AG09309 (cell line): Measurements from ENCODE around the gene ABCB10.

Source experiments
- DNase-seq: peaks from one replicate; pipeline ENCODE4 v3.0.0-alpha.2; 2010; ENCODE audit warnings: low read depth
- H3K4me3 ChIP-seq: 2 replicates; pipeline ENCODE4 v1.5.1; 2011; ENCODE audit warnings: mild to moderate bottlenecking, low read depth, low read length, moderate library complexity; ENCODE audit not compliant: control insufficient read depth
- TF ChIP-seq, protein P1 (sequence below): IDR thresholded peaks from 2 replicates; pipeline ENCODE4 v1.5.1; 2011; ENCODE audit warnings: mild to moderate bottlenecking, low read depth, low read length, inconsistent platforms; ENCODE audit not compliant: insufficient read depth, control insufficient read depth; ENCODE audit errors: missing control alignments

ABCB10 gene

DNA sequence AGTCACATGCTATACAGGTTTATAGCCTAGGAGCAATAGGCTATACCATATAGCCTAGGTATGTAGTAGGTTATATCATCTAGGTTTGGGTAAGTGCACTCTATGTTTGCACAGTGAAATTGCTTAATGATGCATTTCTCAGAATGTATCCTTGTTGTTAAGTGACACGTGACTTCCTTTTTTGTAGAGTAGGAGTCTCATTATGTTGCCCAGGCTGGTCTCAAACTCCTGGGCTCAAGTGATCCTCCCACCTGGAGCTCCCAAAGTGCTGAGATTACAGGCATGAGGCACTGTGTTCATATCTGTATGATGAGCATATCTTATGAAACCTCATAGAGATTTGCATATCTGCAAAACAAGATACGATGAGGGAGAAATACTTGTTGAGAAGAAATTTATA is 13.8 kb upstream of the ABCB10 start:
- no peak overlapping the region for H3K4me3 ChIP-seq
- no peak for DNase-seq
- TF ChIP-seq, protein P1, sequence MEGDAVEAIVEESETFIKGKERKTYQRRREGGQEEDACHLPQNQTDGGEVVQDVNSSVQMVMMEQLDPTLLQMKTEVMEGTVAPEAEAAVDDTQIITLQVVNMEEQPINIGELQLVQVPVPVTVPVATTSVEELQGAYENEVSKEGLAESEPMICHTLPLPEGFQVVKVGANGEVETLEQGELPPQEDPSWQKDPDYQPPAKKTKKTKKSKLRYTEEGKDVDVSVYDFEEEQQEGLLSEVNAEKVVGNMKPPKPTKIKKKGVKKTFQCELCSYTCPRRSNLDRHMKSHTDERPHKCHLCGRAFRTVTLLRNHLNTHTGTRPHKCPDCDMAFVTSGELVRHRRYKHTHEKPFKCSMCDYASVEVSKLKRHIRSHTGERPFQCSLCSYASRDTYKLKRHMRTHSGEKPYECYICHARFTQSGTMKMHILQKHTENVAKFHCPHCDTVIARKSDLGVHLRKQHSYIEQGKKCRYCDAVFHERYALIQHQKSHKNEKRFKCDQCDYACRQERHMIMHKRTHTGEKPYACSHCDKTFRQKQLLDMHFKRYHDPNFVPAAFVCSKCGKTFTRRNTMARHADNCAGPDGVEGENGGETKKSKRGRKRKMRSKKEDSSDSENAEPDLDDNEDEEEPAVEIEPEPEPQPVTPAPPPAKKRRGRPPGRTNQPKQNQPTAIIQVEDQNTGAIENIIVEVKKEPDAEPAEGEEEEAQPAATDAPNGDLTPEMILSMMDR = no peak

DNA sequence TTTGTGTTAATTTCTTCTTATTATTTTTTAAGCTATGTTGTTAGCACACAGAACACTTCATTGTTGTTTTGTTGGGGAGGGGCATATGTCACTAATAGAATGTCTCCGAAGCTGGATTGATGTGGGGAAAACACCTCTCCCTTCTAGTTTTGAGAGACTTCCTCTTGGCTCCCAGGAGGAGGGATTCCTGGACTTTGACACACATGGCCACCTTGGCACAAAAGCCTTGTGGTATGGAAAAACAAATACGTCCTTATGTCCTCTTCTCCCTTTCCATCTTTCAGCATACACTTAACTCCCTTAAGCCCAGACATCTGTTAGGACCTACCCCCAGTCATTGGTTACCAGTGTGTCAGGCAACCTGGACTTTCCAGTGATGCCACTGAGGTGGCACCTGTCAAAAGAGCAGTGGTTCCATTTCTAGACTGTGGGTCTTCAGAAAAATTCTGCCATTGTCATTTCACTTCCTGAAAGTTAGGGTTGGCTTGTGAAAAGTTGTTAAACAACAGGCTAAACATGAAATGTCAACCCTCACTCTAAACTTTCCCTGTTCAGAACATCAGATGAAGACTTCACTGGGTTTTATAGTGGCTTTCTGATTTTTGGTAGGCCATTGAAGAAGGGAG is 12.5 kb upstream of the ABCB10 start:
- TF ChIP-seq, protein P1 = no peak
- no peak for DNase-seq
- no peak overlapping the region for H3K4me3 ChIP-seq

DNA sequence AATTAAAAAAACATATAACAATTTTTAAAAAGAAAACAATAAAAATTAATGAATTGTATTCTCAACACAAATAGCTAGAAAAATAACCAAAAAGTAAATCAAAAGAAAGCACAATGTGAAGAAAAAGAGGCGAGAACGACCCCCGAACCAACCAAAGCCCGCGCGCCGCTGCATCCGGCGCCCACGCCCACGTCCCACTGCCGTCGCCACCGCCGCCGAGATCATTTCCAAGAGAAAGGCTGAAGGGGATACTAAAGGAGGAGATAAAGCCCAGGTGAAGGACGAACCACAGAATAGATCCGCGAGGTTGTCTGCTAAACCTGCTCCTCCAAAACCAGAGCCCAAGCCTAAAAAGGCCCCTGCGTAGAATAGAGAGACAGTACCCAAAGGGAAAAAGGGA is 11.8 kb upstream of the ABCB10 start:
- DNase-seq = no peak
- TF ChIP-seq, protein P1 = no peak
- no peak overlapping the region for H3K4me3 ChIP-seq

DNA sequence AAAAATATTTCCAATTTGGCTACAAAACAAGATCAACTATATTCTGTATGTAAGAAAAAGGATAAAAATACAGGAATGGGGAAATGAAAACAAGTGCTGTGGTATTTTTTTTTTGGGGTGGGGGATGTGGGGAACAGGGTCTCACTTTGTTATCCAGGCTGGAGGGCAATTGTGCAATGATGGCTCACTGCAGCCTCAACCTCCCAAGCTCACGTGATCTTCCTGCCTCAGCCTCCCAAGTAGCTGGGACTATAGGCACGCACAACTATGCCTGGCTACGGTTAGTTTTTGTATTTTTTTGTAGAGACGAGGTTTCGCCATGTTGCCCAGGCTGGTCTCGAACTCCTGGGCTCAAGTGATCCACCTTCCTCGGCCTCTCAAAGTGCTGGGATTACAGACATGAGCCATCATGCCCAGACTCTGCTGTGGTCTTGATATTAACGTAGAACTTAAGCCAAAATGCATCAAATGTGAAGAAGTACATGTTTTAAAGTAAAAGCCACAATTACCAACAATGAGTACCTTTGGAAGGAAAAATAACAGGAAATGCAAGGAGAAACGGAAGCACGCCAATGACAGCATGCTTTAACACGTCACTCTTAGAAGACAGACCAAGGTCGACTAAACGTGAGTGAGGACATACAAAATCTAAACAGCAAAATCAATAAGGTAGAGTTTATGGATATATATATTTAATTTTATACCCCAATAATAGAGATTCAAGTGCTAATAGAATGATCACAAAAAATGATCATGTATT is 8.8 kb upstream of the ABCB10 start:
- H3K4me3 ChIP-seq = no peak overlapping the region
- TF ChIP-seq, protein P1 = no peak
- DNase-seq = no peak

DNA sequence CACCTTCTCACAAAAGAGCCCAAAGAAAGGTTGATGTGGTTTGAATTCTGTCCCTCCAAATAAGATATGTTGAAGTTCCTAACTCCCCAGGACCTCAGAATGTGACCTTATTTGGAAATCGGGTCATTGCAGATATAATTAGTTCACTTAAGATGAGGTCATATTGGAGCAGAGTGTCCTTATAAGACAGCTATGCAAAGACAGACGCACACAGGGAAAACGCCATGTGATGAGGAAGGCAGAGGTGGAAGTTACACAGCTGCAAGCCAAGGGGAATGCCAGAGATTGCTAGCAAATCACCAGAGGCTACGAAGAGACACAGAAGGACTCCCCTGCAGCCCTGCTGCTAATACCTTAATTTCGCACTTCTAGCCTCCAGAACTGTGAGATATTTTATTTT is 5.2 kb upstream of the ABCB10 start:
- TF ChIP-seq, protein P1 = no peak
- no peak for DNase-seq
- no peak overlapping the region for H3K4me3 ChIP-seq

DNA sequence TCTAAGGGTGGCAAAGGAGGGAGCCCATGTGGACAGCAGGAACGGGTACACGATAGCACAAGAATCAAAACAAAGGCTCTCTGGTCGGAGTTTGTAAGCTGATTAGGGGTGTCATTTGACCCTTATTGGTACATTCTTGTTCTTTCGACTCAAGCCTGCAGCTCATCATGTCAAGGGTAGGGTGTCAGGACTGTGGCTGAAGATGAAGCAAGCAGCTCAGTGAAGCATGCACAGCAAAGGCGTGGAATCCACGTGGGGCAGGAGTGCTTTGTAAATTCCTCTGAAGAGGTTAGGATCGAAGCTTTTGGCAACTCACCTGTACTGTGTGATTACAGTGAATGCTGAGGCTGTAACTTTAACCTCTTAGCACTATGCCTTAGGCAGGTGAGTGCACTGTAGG is 4.7 kb upstream of the ABCB10 start:
- TF ChIP-seq, protein P1 = no peak
- no peak for DNase-seq

More for the DNA sequence above, 4.7 kb upstream of the ABCB10 start:
- no peak overlapping the region for H3K4me3 ChIP-seq
